HK-2 (cell line): ENCODE measurements around the gene CBX7.

Experiments
- DNase-seq: peaks from one replicate; pipeline ENCODE4 v3.0.0-alpha.2; 2018; ENCODE audit not compliant: unreplicated experiment

The CBX7 gene

GRCh38 chr22:39123751-39124581 is 28.5 kb downstream of the CBX7 start:
- no peak for DNase-seq

GRCh38 chr22:39122772-39123470 is 29.6 kb downstream of the CBX7 start:
- DNase-seq, result no peak

GRCh38 chr22:39120983-39121382 is 31.5 kb downstream of the CBX7 start:
- no peak for DNase-seq

- DNase-seq, result peak; percentile 37
These were observed 34.8 kb downstream of the CBX7 start for GRCh38 chr22:39117585-39118191.

GRCh38 chr22:39115977-39116621 is 36.4 kb downstream of the CBX7 start:
- no peak for DNase-seq

GRCh38 chr22:39115570-39115969 is 36.9 kb downstream of the CBX7 start:
- DNase-seq, result no peak

- no peak for DNase-seq
These were observed 38.4 kb downstream of the CBX7 start for GRCh38 chr22:39114112-39114511.

GRCh38 chr22:39110631-39111561 is 41.6 kb downstream of the CBX7 start:
- no peak for DNase-seq

GRCh38 chr22:39109361-39109760 is 43.1 kb downstream of the CBX7 start:
- DNase-seq, result no peak

GRCh38 chr22:39108487-39108886 is 44.0 kb downstream of the CBX7 start:
- no peak for DNase-seq

GRCh38 chr22:39106326-39106725 is 46.2 kb downstream of the CBX7 start:
- no peak for DNase-seq

GRCh38 chr22:39103431-39103830 is 49.0 kb downstream of the CBX7 start:
- no peak for DNase-seq

GRCh38 chr22:39101226-39101625 is 51.3 kb downstream of the CBX7 start:
- DNase-seq, result no peak

- no peak for DNase-seq
These were observed 53.9 kb downstream of the CBX7 start for GRCh38 chr22:39098576-39098975.

- DNase-seq, result no peak
These were observed 54.5 kb downstream of the CBX7 start for GRCh38 chr22:39098026-39098425.

- no peak for DNase-seq
These were observed 55.1 kb downstream of the CBX7 start, which contains the start of gene APOBEC3H for GRCh38 chr22:39097098-39098020. TSS of gene APOBEC3H (plus strand) at chr22:39097244. CDS start at chr22:39100279, 3,035 bp downstream.

GRCh38 chr22:39095971-39096370 is 56.5 kb downstream of the CBX7 start:
- no peak for DNase-seq

- DNase-seq, result no peak
These were observed 57.6 kb downstream of the CBX7 start for GRCh38 chr22:39094717-39095389.

- DNase-seq, result no peak
These were observed 60.2 kb downstream of the CBX7 start for GRCh38 chr22:39092111-39092862.
